GM18868 (cell line): ENCODE results near the gene EMX2.

Experiments used
- ATAC-seq: cut with Tn5 transposase; IDR thresholded peaks from one replicate; pipeline ENCODE4 v1.9.1; 2021; ENCODE audit warnings: mild to moderate bottlenecking, moderate library complexity; ENCODE audit not compliant: unreplicated experiment

The EMX2 gene

GRCh38 chr10:117531371-117532002, 11.1 kb upstream of the EMX2 start:
- no peak for ATAC-seq

GRCh38 chr10:117532003-117532385, 10.6 kb upstream of the EMX2 start:
- ATAC-seq, result no peak

- no peak for ATAC-seq
These were observed 10.0 kb upstream of the EMX2 start for GRCh38 chr10:117532451-117533107.

GRCh38 chr10:117533507-117534281, 8.9 kb upstream of the EMX2 start:
- ATAC-seq, result no peak

GRCh38 chr10:117534321-117535297, 7.9 kb upstream of the EMX2 start:
- ATAC-seq, result no peak

- no peak for ATAC-seq
These were observed 7.1 kb upstream of the EMX2 start for GRCh38 chr10:117535298-117536071.

GRCh38 chr10:117536072-117536865, 6.3 kb upstream of the EMX2 start:
- ATAC-seq, result no peak

- no peak for ATAC-seq
These were observed 5.6 kb upstream of the EMX2 start for GRCh38 chr10:117536866-117537435.

- peak; percentile 34 for ATAC-seq
These were observed 5.1 kb upstream of the EMX2 start for GRCh38 chr10:117537436-117537903.

- ATAC-seq, result peak; percentile 63
These were observed 4.5 kb upstream of the EMX2 start for GRCh38 chr10:117537904-117538524.

GRCh38 chr10:117539361-117539773, 3.2 kb upstream of the EMX2 start:
- ATAC-seq, result no peak

GRCh38 chr10:117539903-117540639, 2.5 kb upstream of the EMX2 start:
- no peak for ATAC-seq

- no peak for ATAC-seq
These were observed 1.7 kb upstream of the EMX2 start for GRCh38 chr10:117540640-117541404.

GRCh38 chr10:117541405-117541908, 1.1 kb upstream of the EMX2 start:
- no peak for ATAC-seq

GRCh38 chr10:117541909-117542705, 439 bp upstream of the EMX2 start:
- ATAC-seq, result no peak
